Gastrocnemius medialis (tissue), 4 donors: ENCODE measurements around the gene SMPDL3A. TPM values are rescaled to one million over a fixed set of nuclear protein-coding genes. Genes with fewer than 3 reads are reported as not detected.

ENCODE experiments used
- ATAC-seq, 2 donors: fragments of 150-250 bp; one replicate each; pipeline ENCODE4 v1.9.1; 2016
- DNase-seq, 2 donors: peaks; one replicate each; pipeline ENCODE4 v3.0.0-alpha.2; 2019
- H3K27ac ChIP-seq, 4 donors: fragments of 200-600 bp; sonication (generic); 1 replicate in 1 of 4; 2 replicates in 3 of 4; pipeline ENCODE4 v1.5.1; 2016 to 2018; ENCODE audit warnings: mild to moderate bottlenecking in 2 of 4, moderate library complexity in 1 of 4
- H3K27me3 ChIP-seq, 3 donors: fragments of 200-600 bp; sonication (generic) in 2 of 3; 1 replicate in 1 of 3; 2 replicates in 2 of 3; pipeline versions ENCODE4 v1.5.1 to v1.6.0; 2016 to 2019; ENCODE audit warnings: mild to moderate bottlenecking in 1 of 3, moderate library complexity in 1 of 3
- H3K36me3 ChIP-seq, 2 donors: fragments of 200-600 bp; sonication (generic) in 1 of 2; one replicate each; pipeline ENCODE4 v1.5.1; 2017 to 2018
- H3K4me1 ChIP-seq, 2 donors: fragments of 200-600 bp; sonication (generic) in 1 of 2; one replicate each; pipeline ENCODE4 v1.5.1; 2016 to 2017; ENCODE audit warnings: mild to moderate bottlenecking in 2 of 2
- H3K4me3 ChIP-seq, 4 donors: fragments of 200-600 bp; sonication (generic) in 3 of 4; 1 replicate in 1 of 4; 2 replicates in 3 of 4; pipeline ENCODE4 v1.5.1; 2016 to 2019; ENCODE audit warnings: mild to moderate bottlenecking in 2 of 4
- H3K9me3 ChIP-seq, 3 donors: fragments of 200-600 bp; sonication (generic) in 2 of 3; 1 replicate in 1 of 3; 2 replicates in 2 of 3; pipeline ENCODE4 v1.5.1; 2016 to 2019
- POLR2A ChIP-seq, 2 donors: fragments of 450-650 bp; IDR thresholded peaks; one replicate each; pipeline ENCODE4 v1.6.1; 2017; ENCODE audit warnings: antibody characterized with exemption in 2 of 2, mild to moderate bottlenecking in 2 of 2, moderate library complexity in 2 of 2
- in situ Hi-C, 4 donors: fragments of 200-750 bp; cut with MboI; loops; one replicate each; pipeline versions ENCODE4 v1.15.0 to v1.8.0; 2017; ENCODE audit warnings: low sequenced_read_pairs in 4 of 4
- intact Hi-C: fragments of 100-400 bp; cut with DNase I; formaldehyde crosslinking; loops from one replicate; pipeline ENCODE4 v1.15.1; 2023; ENCODE audit warnings: low total_unique reads
- total RNA-seq, 4 donors: library from RNA; depleted of rRNA; stranded (reverse); fragments of >200 nt; gene quantifications; one replicate each; pipeline versions ENCODE4 v1.1.0 to v1.2.3, GENCODE V29; 2016
- TF ChIP-seq, protein P1 (sequence below), 5 experiments: fragments of 450-650 bp in 3 of 5; fragments of 200-600 bp in 2 of 5; sonication (generic) in 2 of 5; IDR thresholded peaks in 4 of 5; conservative IDR thresholded peaks in 1 of 5; 1 replicate in 4 of 5; 2 replicates in 1 of 5; pipeline ENCODE4 v1.5.1; 2016 to 2019; ENCODE audit warnings: antibody characterized with exemption in 5 of 5, mild to moderate bottlenecking in 3 of 5, moderate library complexity in 3 of 5

Gene SMPDL3A
- total RNA-seq, 4 donors from 2014 or later: 18.4 to 38.4 (median 32.6) TPM

DNA sequence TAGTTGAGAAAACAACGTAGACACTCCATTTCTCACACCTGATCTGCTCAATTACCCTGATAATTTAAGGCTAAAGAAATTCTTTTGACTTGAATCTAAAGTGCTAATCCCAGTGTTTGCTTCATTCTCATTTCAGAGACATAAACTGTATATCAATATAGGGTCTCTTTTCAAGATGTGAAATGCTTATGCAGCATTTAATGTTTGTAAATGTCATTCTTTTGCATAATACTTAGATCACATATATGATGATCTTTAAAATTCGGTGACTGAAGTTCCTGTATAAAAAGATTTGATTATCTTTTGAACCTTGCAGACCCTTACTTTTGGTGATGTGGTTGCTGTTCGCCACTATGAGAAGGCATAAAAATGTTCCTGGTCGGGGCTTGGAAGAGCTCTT lies 5.7 kb upstream of the SMPDL3A start:
- Histone ChIP-seq H3K27ac (no peak overlapping the region), H3K4me3 (no peak overlapping the region), H3K36me3 (no peaks in the 10 kb centered on the region), H3K27me3 (no peaks in the 10 kb centered on the region), H3K9me3 (no peaks in the 10 kb centered on the region), H3K4me1 (peaks cover 8 to 23% of the 10 kb centered on the region in 2 donors)
- TF ChIP-seq, protein P1, sequence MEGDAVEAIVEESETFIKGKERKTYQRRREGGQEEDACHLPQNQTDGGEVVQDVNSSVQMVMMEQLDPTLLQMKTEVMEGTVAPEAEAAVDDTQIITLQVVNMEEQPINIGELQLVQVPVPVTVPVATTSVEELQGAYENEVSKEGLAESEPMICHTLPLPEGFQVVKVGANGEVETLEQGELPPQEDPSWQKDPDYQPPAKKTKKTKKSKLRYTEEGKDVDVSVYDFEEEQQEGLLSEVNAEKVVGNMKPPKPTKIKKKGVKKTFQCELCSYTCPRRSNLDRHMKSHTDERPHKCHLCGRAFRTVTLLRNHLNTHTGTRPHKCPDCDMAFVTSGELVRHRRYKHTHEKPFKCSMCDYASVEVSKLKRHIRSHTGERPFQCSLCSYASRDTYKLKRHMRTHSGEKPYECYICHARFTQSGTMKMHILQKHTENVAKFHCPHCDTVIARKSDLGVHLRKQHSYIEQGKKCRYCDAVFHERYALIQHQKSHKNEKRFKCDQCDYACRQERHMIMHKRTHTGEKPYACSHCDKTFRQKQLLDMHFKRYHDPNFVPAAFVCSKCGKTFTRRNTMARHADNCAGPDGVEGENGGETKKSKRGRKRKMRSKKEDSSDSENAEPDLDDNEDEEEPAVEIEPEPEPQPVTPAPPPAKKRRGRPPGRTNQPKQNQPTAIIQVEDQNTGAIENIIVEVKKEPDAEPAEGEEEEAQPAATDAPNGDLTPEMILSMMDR (IDR thresholded peaks at IDR 0.05 in 4 of 5, conservative IDR thresholded peaks at IDR 0.05 in 1 of 5): no peak
- TF ChIP-seq POLR2A (IDR thresholded peaks at IDR 0.05): no peak
- DNase-seq (no peak), ATAC-seq (no peak)
- in situ Hi-C loops (no loop called here), intact Hi-C loops (no loop called here)

DNA sequence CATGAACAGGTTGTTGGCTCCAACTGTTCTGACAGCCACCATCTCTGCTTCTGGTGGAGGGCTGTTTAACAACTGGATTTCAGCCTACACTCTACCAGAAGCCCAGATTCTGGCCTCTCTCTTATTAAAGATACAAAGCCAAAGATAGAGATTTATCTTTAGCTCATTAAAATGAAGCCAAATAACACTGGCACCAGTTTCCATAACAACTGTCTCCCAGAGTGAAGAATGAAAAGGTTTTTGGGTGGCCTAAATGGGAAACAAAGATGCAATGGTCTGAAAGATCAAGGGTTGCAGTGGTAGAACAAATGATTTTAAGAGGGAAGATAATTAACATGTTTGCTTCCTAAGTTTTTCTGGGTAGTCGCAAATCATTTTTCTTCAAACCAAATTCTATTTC lies 3.2 kb upstream of the SMPDL3A start:
- intact Hi-C loops (loop anchor here (5.0 kb wide), 1 partner anchor 384 kb away; no protein-coding TSS in a partner anchor), in situ Hi-C loops (no loop called here)
- no peak overlapping the region for H3K27ac ChIP-seq

DNA sequence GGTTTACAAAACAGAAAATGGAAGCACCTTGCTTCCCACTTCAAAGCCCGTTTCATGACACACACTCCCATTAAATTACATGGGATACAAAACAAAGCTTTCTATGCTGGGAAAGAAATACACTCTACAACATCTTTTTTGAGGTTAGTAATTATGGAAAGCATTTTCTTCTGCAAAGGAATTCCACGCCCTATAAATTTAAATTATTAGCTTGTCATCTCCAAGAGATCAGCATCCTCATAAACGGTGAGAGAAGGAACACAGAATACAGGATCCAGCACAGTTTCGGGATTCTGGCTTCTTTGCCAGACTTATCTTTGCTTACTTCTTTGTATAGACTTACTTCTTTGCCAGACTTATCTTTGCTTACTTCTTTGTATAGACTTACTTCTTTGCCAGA lies 1.3 kb upstream of the SMPDL3A start:
- intact Hi-C loops: loop anchor here (2.0 to 5.0 kb wide), 3 partner anchors 35 to 385 kb away; no protein-coding TSS in a partner anchor
- no peaks in the 10 kb centered on the region for H3K9me3 ChIP-seq
- no peaks in the 10 kb centered on the region for H3K27me3 ChIP-seq
- H3K4me3 ChIP-seq: no peak overlapping the region
- no peaks in the 10 kb centered on the region for H3K36me3 ChIP-seq
- DNase-seq: no peak
- H3K4me1 ChIP-seq: peaks cover 30 to 40% of the 10 kb centered on the region in 2 donors
- TF ChIP-seq, protein P1 (IDR thresholded peaks at IDR 0.05 in 4 of 5, conservative IDR thresholded peaks at IDR 0.05 in 1 of 5): no peak
- TF ChIP-seq POLR2A (IDR thresholded peaks at IDR 0.05): no peak
- ATAC-seq: no peak
- H3K27ac ChIP-seq: peak overlapping the region; percentile 93 to 98 (median 96)
- in situ Hi-C loops: no loop called here

More for the DNA sequence above, 3.2 kb upstream of the SMPDL3A start:
- Histone ChIP-seq H3K36me3 (no peaks in the 10 kb centered on the region), H3K4me1 (peaks cover 13 to 25% of the 10 kb centered on the region in 2 donors), H3K27me3 (no peaks in the 10 kb centered on the region), H3K4me3 (no peak overlapping the region), H3K9me3 (no peaks in the 10 kb centered on the region)
- DNase-seq (no peak), ATAC-seq (no peak)
- no peak for TF ChIP-seq POLR2A (IDR thresholded peaks at IDR 0.05)
- TF ChIP-seq, protein P1 (IDR thresholded peaks at IDR 0.05 in 4 of 5, conservative IDR thresholded peaks at IDR 0.05 in 1 of 5): no peak

DNA sequence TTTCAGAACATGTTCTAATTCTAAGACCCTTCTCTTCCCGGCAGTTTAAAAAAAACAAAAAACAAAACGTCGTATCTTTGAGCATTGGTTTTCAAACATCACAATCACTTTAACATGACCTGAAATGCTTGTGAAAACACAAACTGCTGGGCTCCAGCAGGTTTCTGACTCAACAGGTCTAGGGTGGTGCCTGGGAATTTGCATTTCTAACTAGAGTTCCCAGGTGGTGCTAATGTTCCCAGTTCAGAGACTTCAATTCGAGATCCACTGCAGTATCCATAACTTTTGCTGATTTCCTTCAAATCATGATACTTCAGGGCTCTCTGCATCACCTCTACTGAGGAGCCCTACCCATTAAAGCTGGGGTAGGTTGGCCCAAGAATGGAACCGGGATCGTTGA lies 850 bp upstream of the SMPDL3A start:
- peak overlapping the region in 1 of 4 donors; percentile 61 for H3K4me3 ChIP-seq

More for the DNA sequence above, 850 bp upstream of the SMPDL3A start:
- no peak for ATAC-seq
- peak overlapping the region; percentile 93 to 98 (median 96) for H3K27ac ChIP-seq
- TF ChIP-seq, protein P1 (IDR thresholded peaks at IDR 0.05 in 4 of 5, conservative IDR thresholded peaks at IDR 0.05 in 1 of 5): no peak
- TF ChIP-seq POLR2A (IDR thresholded peaks at IDR 0.05): no peak
- H3K36me3 ChIP-seq: no peaks in the 10 kb centered on the region
- DNase-seq: no peak
- no peaks in the 10 kb centered on the region for H3K27me3 ChIP-seq
- H3K9me3 ChIP-seq: no peaks in the 10 kb centered on the region
- H3K4me1 ChIP-seq: peaks cover 34 to 45% of the 10 kb centered on the region in 2 donors
- in situ Hi-C loops: no loop called here
- intact Hi-C loops: loop anchor here (2.0 to 5.0 kb wide), 3 partner anchors 35 to 386 kb away; no protein-coding TSS in a partner anchor
